K562 (cell line): Measurements from ENCODE around the gene GLRX3. TPM values are rescaled to one million over a fixed set of nuclear protein-coding genes. Genes with fewer than 3 reads are reported as not detected.

Source experiments
- ATAC-seq: fragments of 200-7000 bp; cut with Tn5 transposase; 3 replicates; pipeline ENCODE4 v1.9.1; 2020; ENCODE audit warnings: moderate library complexity
- BruUV-seq: library from RNA; stranded (reverse); fragments of 400-500 nt; replicated peaks from 2 replicates; lab custom pipeline; 2021; lab: Mats Ljungman, UMichigan
- CTCF ChIA-PET: fragments of 300-600 bp; formaldehyde crosslinking; extraction: SDS; loops from one replicate; lab custom pipeline; 2021; ENCODE audit warnings: low intra/inter-chr PET ratio; lab: Yijun Ruan, JAX
- POLR2A ChIA-PET: fragments of 300-600, 350-650 bp; sonication (Branson Sonifier 250); formaldehyde crosslinking; extraction: SDS; loops from one replicate; lab custom pipeline; 2021; ENCODE audit warnings: antibody characterized with exemption, inconsistent platforms; lab: Yijun Ruan, JAX
- DNase-seq, 4 experiments: peaks; one replicate each; pipeline versions ENCODE4 v3.0.0 to v3.0.0-alpha.2; 2011 to 2018; ENCODE audit warnings: low spot score in 3 of 4, mixed read lengths in 3 of 4; ENCODE audit errors: extremely low read depth in 1 of 4
- FAIRE-seq: peaks from 2 replicates; lab custom pipeline; 2011; peaks lifted over from hg19 to GRCh38; lab: Jason Lieb, UNC
- H2AFZ ChIP-seq: 2 replicates; pipeline ENCODE4 v1.6.0; 2011; ENCODE audit warnings: low read depth, low read length, control low read depth, inconsistent platforms
- H3K27ac ChIP-seq: fragments of 200-600 bp; 3 replicates; pipeline ENCODE4 v1.8.0; 2011; ENCODE audit warnings: low read depth, mild to moderate bottlenecking, control low read depth, inconsistent platforms, low read length, moderate library complexity, mixed read lengths; ENCODE audit errors: extremely low read depth
- H3K27me3 ChIP-seq, 2 experiments: fragments of 300-600 bp in 1 of 2; 2 replicates in 1 of 2; 3 replicates in 1 of 2; pipeline versions ENCODE4 v1.6.0 to v1.8.0; 2011; ENCODE audit warnings: inconsistent platforms in 2 of 2, low read length in 2 of 2, mild to moderate bottlenecking in 1 of 2, mixed read lengths in 1 of 2, moderate library complexity in 1 of 2; ENCODE audit not compliant: control insufficient read depth in 2 of 2, insufficient read depth in 2 of 2
- H3K36me3 ChIP-seq: fragments of 300-600 bp; 3 replicates; pipeline ENCODE4 v1.8.0; 2011; ENCODE audit warnings: mild to moderate bottlenecking, low read length, inconsistent platforms; ENCODE audit not compliant: control insufficient read depth, insufficient read depth
- H3K4me1 ChIP-seq, 2 experiments: fragments of 200-600 bp in 1 of 2; replicated peaks in 1 of 2; 2 replicates in 1 of 2; 3 replicates in 1 of 2; pipeline versions ENCODE4 v1.5.1 to v1.8.0; 2011; ENCODE audit warnings: inconsistent platforms in 2 of 2, low read length in 2 of 2, mild to moderate bottlenecking in 1 of 2, mixed read lengths in 1 of 2, moderate library complexity in 1 of 2; ENCODE audit not compliant: control insufficient read depth in 2 of 2, insufficient read depth in 2 of 2
- H3K4me2 ChIP-seq: 2 replicates; pipeline ENCODE4 v1.6.1; 2011; ENCODE audit warnings: low read length, control low read depth, inconsistent platforms, mixed read lengths; ENCODE audit not compliant: insufficient read depth
- H3K4me3 ChIP-seq: fragments of 200-600 bp; sonication (generic), shearing (Covaris generic); 2 replicates; pipeline ENCODE4 v1.5.1; 2016; ENCODE audit warnings: control low read depth, inconsistent platforms
- H3K79me2 ChIP-seq: fragments of 200-600 bp; 3 replicates; pipeline ENCODE4 v1.8.0; 2011; ENCODE audit warnings: low read length, inconsistent platforms; ENCODE audit not compliant: control insufficient read depth, insufficient read depth
- H3K9ac ChIP-seq, 2 experiments: 2 replicates each; pipeline versions ENCODE4 v1.6.0 to v1.6.1; 2011; ENCODE audit warnings: low read depth in 2 of 2, low read length in 2 of 2, control low read depth in 1 of 2, inconsistent platforms in 1 of 2, mild to moderate bottlenecking in 1 of 2, mixed read lengths in 1 of 2; ENCODE audit not compliant: insufficient read depth in 1 of 2
- H3K9me1 ChIP-seq: one replicate; pipeline ENCODE4 v1.6.0; 2011; ENCODE audit warnings: inconsistent platforms, mild to moderate bottlenecking, low read length, moderate library complexity; ENCODE audit not compliant: control insufficient read depth, insufficient read depth
- H3K9me3 ChIP-seq: replicated peaks from 2 replicates; pipeline ENCODE4 v1.5.1; 2011; ENCODE audit warnings: low read depth, low read length, inconsistent platforms; ENCODE audit not compliant: control insufficient read depth, insufficient read depth
- H4K20me1 ChIP-seq: replicated peaks from 2 replicates; pipeline ENCODE4 v1.6.1; 2011; ENCODE audit warnings: low read length, inconsistent platforms, mixed read lengths; ENCODE audit not compliant: control insufficient read depth, insufficient read depth
- DACH1 ChIP-seq: fragments of 450-650 bp; IDR thresholded peaks from 2 replicates; pipeline ENCODE4 v1.6.1; 2018; ENCODE audit not compliant: partially characterized antibody
- FOSL1 ChIP-seq: fragments of 200-800 bp; sonication (Bioruptor generic); conservative IDR thresholded peaks from 2 replicates; pipeline ENCODE4 v1.6.1; 2016; ENCODE audit warnings: missing genetic modification characterization, missing compliant biosample characterization
- NFE2 ChIP-seq: IDR thresholded peaks from 2 replicates; pipeline ENCODE4 v1.6.1; 2014; ENCODE audit warnings: antibody characterized with exemption, low read depth
- RBM15 ChIP-seq: fragments of 200-400 bp; formaldehyde crosslinking; IDR thresholded peaks from 2 replicates; pipeline ENCODE4 v1.6.1; 2018; ENCODE audit warnings: mild to moderate bottlenecking, low read length, moderate library complexity; ENCODE audit not compliant: insufficient read depth
- SMARCE1 ChIP-seq: fragments of 450-650 bp; IDR thresholded peaks from 2 replicates; pipeline ENCODE4 v1.7.1; 2016; ENCODE audit warnings: mild to moderate bottlenecking
- ZNF146 ChIP-seq: IDR thresholded peaks from one replicate; pipeline ENCODE4 v1.6.1; 2018; ENCODE audit warnings: missing compliant biosample characterization; ENCODE audit not compliant: unreplicated experiment
- WGBS: fragments of 100-300 bp; shearing (Covaris generic); methylation state at CpG from one replicate; pipeline ENCODE4 v1.1.6; 2016; ENCODE audit warnings: low coverage, mixed read lengths; ENCODE audit not compliant: insufficient coverage; ENCODE audit errors: missing lambda C conversion rate; 5-methylcytosine and 5-hydroxymethylcytosine counted together
- in situ Hi-C: fragments of 300-500 bp; cut with MboI; formaldehyde crosslinking; loops from 4 replicates; pipeline ENCODE4 v1.15.0; 2018; ENCODE audit warnings: inconsistent platforms, mixed read lengths
- intact Hi-C: fragments of 100-400 bp; cut with micrococcal nuclease; formaldehyde crosslinking; loops from 2 replicates; pipeline ENCODE4 v1.14.2; 2022
- polyA plus RNA-seq, 8 experiments: library from polyadenylated mRNA; depleted of rRNA in 4 of 8; stranded (reverse) in 5 of 8; unstranded in 3 of 8; fragments of >200 nt; fragmentation: Nextera tagmentation in 2 of 8; fragmentation: Illumina TruSeq in 1 of 8; extraction: Ambion mirVana in 2 of 8; extraction: Trizol in 1 of 8; gene quantifications; 2 replicates each; pipeline versions ENCODE4 v1.2.1 to v1.2.3, GENCODE V29; 2011 to 2014; ENCODE audit warnings: inconsistent platforms in 1 of 8, missing spikeins in 1 of 8
- total RNA-seq, 7 experiments: library from RNA; depleted of rRNA in 6 of 7; stranded (reverse); fragments of >200 nt in 6 of 7; fragmentation: Illumina TruSeq in 2 of 7; extraction: Trizol in 2 of 7; gene quantifications; 2 replicates each; pipeline versions ENCODE4 v1.2.1 to v1.2.3, GENCODE V29; 2011 to 2021; ENCODE audit warnings: low replicate concordance in 1 of 7
- TF ChIP-seq, protein P1 (sequence below): fragments of 450-650 bp; conservative IDR thresholded peaks from 2 replicates; pipeline ENCODE4 v1.6.1; 2016; ENCODE audit warnings: missing genetic modification characterization, low read depth, mild to moderate bottlenecking, control low read depth, missing compliant biosample characterization
- TF ChIP-seq, protein P2 (sequence below), 2 experiments: fragments of 450-650 bp in 1 of 2; IDR thresholded peaks; 2 replicates each; pipeline ENCODE4 v1.6.1; 2011 to 2017; ENCODE audit warnings: low read depth in 2 of 2, antibody characterized with exemption in 1 of 2, borderline replicate concordance in 1 of 2, low read length in 1 of 2, mild to moderate bottlenecking in 1 of 2, mixed read lengths in 1 of 2; ENCODE audit not compliant: control insufficient read depth in 1 of 2

GLRX3 gene
- total and polyA plus RNA-seq, 9 of the 15 experiments (the other 6 are each of a cell fraction or from before 2014, with no cell fraction given): 115 to 190 (median 169) TPM

- in situ Hi-C loops: no loop called here
- no peaks in the 10 kb centered on the region; a peak in 1 of 5 replicates for H3K27me3 ChIP-seq
- CTCF ChIA-PET: no interaction called here
Observed at GRCh38 chr10:130220251-130221185, 84.3 kb downstream of the GLRX3 start.

More at GRCh38 chr10:130220251-130221185, 84.3 kb downstream of the GLRX3 start:
- no peak for ATAC-seq
- Histone ChIP-seq H3K36me3 (no peaks in the 10 kb centered on the region), H3K9ac (no peak overlapping the region), H3K4me3 (no peak overlapping the region), H3K9me1 (peaks cover 2% of the 10 kb centered on the region), H3K79me2 (no peaks in the 10 kb centered on the region), H3K4me2 (no peak overlapping the region), H2AFZ (no peak overlapping the region), H4K20me1 (no peaks in the 10 kb centered on the region), H3K9me3 (no peaks in the 10 kb centered on the region), H3K4me1 (peaks cover 0 to 5% of the 10 kb centered on the region in 2 experiments; a peak in 2 of 5 replicates), H3K27ac (no peak overlapping the region)
- no peak for FAIRE-seq
- DNase-seq: no peak
- POLR2A ChIA-PET: no interaction called here
- BruUV-seq: no TSS peak
- intact Hi-C loops: no loop called here
- TF ChIP-seq NFE2 (no peak), ZNF146 (CRISPR knock-in tag) (no peak), DACH1 (no peak), FOSL1 (tag) (no peak), RBM15 (no peak), SMARCE1 (no peak)
- TF ChIP-seq, protein P1, sequence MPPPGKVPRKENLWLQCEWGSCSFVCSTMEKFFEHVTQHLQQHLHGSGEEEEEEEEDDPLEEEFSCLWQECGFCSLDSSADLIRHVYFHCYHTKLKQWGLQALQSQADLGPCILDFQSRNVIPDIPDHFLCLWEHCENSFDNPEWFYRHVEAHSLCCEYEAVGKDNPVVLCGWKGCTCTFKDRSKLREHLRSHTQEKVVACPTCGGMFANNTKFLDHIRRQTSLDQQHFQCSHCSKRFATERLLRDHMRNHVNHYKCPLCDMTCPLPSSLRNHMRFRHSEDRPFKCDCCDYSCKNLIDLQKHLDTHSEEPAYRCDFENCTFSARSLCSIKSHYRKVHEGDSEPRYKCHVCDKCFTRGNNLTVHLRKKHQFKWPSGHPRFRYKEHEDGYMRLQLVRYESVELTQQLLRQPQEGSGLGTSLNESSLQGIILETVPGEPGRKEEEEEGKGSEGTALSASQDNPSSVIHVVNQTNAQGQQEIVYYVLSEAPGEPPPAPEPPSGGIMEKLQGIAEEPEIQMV: no peak
- TF ChIP-seq, protein P2, sequence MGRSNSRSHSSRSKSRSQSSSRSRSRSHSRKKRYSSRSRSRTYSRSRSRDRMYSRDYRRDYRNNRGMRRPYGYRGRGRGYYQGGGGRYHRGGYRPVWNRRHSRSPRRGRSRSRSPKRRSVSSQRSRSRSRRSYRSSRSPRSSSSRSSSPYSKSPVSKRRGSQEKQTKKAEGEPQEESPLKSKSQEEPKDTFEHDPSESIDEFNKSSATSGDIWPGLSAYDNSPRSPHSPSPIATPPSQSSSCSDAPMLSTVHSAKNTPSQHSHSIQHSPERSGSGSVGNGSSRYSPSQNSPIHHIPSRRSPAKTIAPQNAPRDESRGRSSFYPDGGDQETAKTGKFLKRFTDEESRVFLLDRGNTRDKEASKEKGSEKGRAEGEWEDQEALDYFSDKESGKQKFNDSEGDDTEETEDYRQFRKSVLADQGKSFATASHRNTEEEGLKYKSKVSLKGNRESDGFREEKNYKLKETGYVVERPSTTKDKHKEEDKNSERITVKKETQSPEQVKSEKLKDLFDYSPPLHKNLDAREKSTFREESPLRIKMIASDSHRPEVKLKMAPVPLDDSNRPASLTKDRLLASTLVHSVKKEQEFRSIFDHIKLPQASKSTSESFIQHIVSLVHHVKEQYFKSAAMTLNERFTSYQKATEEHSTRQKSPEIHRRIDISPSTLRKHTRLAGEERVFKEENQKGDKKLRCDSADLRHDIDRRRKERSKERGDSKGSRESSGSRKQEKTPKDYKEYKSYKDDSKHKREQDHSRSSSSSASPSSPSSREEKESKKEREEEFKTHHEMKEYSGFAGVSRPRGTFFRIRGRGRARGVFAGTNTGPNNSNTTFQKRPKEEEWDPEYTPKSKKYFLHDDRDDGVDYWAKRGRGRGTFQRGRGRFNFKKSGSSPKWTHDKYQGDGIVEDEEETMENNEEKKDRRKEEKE (IDR thresholded peaks at IDR 0.05; ENCODE audit: borderline replicate concordance in 1 of 2, control insufficient read depth in 1 of 2, low read depth in 2 of 2, low read length in 1 of 2): no peak
- 29% methylated on average over 11 of the region's 19 CpGs for WGBS
